Right lobe of liver (tissue), 6 donors: ENCODE results near the gene TRPM7. TPM values are rescaled to one million over a fixed set of nuclear protein-coding genes. Genes with fewer than 3 reads are reported as not detected.
"Not testable (repeated sequence)": the region's sequence is repeated elsewhere in the genome, so short reads cannot be mapped to it uniquely, and the experiment has no call there.

Experiments
- ATAC-seq, 4 donors: fragments of 200-7000 bp; cut with Tn5 transposase; one replicate each; pipeline ENCODE4 v1.9.1; 2020; ENCODE audit warnings: mild to moderate bottlenecking in 4 of 4, moderate library complexity in 4 of 4
- DNase-seq, 3 donors: peaks; one replicate each; pipeline ENCODE4 v3.0.0-alpha.2; 2020
- H3K27ac ChIP-seq, 3 donors: fragments of 200-600 bp; one replicate each; pipeline ENCODE4 v1.8.0; 2022
- H3K27me3 ChIP-seq, 2 donors: fragments of 200-600 bp; one replicate each; pipeline ENCODE4 v1.8.0; 2022
- H3K36me3 ChIP-seq, 4 donors: fragments of 200-600 bp; sonication (generic) in 1 of 4; one replicate each; pipeline versions ENCODE4 v1.5.1 to v1.8.0; 2017 to 2022; ENCODE audit warnings: control low read depth in 1 of 4
- H3K4me1 ChIP-seq, 4 donors: fragments of 200-600 bp; sonication (generic) in 1 of 4; one replicate each; pipeline versions ENCODE4 v1.5.1 to v1.8.0; 2017 to 2022; ENCODE audit warnings: control low read depth in 1 of 4
- H3K4me3 ChIP-seq, 3 donors: fragments of 200-600 bp; one replicate each; pipeline ENCODE4 v1.8.0; 2022
- H3K9me3 ChIP-seq, 4 donors: fragments of 200-600 bp; sonication (generic) in 1 of 4; one replicate each; pipeline versions ENCODE4 v1.5.1 to v1.8.0; 2017 to 2022; ENCODE audit warnings: control low read depth in 1 of 4
- POLR2A ChIP-seq: fragments of 450-650 bp; IDR thresholded peaks from one replicate; pipeline ENCODE4 v1.6.1; 2017; ENCODE audit warnings: antibody characterized with exemption, mild to moderate bottlenecking
- WGBS: methylation state at CpG from one replicate; pipeline ENCODE4 v1.1.6; 2018; ENCODE audit warnings: low coverage, low lambda C conversion rate; ENCODE audit not compliant: insufficient coverage; ENCODE audit errors: missing lambda C conversion rate; 5-methylcytosine and 5-hydroxymethylcytosine counted together
- intact Hi-C, 2 donors: fragments of 100-400 bp; cut with DNase I; formaldehyde crosslinking; loops; one replicate each; pipeline versions ENCODE4 v1.11.2 to v1.14.1; 2022
- total RNA-seq, 6 experiments: library from RNA; depleted of rRNA in 2 of 6; stranded (reverse); fragments of >200 nt in 2 of 6; fragmentation: NEBNext Ultra II Directional in 3 of 6; extraction: Animal tissue kit (Norgen Biotek cat#: 25700) in 3 of 6; gene quantifications; one replicate each; pipeline versions ENCODE4 v1.1.0 to v1.2.4, GENCODE V29; 2016 to 2023
- TF ChIP-seq, protein P1 (sequence below), 4 donors: fragments of 200-600 bp in 3 of 4; fragments of 450-650 bp in 1 of 4; IDR thresholded peaks; one replicate each; pipeline versions ENCODE4 v1.5.1 to v1.8.0; 2016 to 2022; ENCODE audit warnings: antibody characterized with exemption in 4 of 4, mild to moderate bottlenecking in 2 of 4
- donor health status: DM: no; HTN: yes; CAD: no.
- donor health status: DM: no; HTN: no; CAD: no.
- donor health status: DM: no; HTN: no; CAD: no.
- donor health status: DM: no; HTN: yes; CAD: no.
- donor health status: DM: no; HTN: yes; CAD: no.

TRPM7 gene
- total RNA-seq, 6 experiments from 2014 or later = 20.9 to 31.9 (median 24.7) TPM

DNA sequence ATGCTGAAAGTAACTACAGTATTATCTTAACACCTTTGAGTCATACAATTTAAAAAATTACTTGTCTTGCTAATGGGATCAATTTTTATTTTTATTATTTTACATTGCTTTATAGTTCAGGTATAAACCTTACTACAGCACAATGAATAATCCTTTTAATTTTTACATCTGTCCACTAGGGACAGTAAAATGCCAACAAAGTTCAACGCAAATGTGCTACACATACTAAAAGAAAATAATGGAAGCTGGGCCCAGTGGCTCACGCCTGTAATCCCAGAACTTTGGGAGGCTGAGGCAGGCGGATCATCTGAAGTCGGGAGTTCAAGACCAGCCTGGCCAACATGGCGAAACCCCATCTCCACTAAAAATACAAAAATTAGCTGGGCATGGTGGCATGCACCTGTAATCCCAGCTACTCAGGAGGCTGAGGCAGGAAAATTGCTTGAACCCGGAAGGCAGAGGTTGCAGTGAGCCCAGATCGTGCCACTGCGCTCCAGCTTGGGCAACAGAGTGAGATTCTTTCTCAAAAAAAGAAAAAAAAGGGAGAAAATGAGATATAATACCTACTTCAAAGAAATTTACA is 64.1 kb downstream of the TRPM7 start:
- H3K4me1 ChIP-seq, intact Hi-C loops, H3K4me3 ChIP-seq, H3K27me3 ChIP-seq, H3K9me3 ChIP-seq, H3K27ac ChIP-seq, DNase-seq: not testable (repeated sequence)
- TF ChIP-seq, protein P1, sequence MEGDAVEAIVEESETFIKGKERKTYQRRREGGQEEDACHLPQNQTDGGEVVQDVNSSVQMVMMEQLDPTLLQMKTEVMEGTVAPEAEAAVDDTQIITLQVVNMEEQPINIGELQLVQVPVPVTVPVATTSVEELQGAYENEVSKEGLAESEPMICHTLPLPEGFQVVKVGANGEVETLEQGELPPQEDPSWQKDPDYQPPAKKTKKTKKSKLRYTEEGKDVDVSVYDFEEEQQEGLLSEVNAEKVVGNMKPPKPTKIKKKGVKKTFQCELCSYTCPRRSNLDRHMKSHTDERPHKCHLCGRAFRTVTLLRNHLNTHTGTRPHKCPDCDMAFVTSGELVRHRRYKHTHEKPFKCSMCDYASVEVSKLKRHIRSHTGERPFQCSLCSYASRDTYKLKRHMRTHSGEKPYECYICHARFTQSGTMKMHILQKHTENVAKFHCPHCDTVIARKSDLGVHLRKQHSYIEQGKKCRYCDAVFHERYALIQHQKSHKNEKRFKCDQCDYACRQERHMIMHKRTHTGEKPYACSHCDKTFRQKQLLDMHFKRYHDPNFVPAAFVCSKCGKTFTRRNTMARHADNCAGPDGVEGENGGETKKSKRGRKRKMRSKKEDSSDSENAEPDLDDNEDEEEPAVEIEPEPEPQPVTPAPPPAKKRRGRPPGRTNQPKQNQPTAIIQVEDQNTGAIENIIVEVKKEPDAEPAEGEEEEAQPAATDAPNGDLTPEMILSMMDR (IDR thresholded peaks at IDR 0.05) = peak; percentile 16 to 37 (median 30)
- WGBS = 87% methylated on average over 8 of the region's 8 CpGs
- H3K36me3 ChIP-seq = peaks cover 0 to 62% (median 15%) of the 10 kb centered on the region in 4 donors
- peak in 3 of 4 donors; percentile 44 to 52 (median 46) for ATAC-seq

DNA sequence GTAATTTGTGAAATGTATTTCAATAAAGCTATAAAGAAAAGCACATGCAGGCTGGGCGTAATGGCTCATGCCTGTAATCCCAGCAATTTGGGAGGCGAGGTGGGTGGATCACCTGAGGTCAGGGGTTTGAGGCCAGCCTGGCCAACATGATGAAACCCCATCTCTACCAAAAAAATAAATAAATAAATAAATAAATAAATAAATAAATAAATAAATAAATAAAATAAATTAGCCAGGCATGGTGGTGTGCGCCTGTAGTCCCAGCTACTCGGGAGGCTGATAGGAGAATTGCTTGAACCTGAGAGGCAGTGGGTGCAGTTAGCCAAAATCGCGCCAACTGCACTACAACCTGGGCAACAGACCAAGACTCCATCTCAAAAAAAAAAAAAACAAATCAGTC is 69.6 kb downstream of the TRPM7 start:
- 85% methylated on average over 5 of the region's 6 CpGs for WGBS

DNA sequence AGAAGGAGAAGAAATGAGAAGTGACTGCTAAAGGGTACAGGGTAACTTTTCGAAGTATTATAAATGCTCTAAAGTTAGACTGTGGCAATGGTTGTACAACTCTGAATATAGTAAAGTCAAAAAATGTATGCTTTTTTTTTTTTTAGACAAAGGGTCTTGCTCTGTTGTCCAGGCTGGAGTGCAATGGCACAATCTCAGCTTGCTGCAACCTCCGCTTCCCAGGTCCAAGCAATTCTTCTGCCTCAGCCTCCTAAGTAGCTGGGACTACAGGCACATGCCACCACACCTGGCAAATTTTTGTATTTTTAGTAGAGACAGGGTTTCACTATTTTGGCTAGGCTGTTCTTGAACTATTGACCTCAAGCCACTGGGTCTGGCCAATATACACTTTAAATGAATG is 70.0 kb downstream of the TRPM7 start:
- H3K4me1 ChIP-seq, H3K9me3 ChIP-seq, ATAC-seq, H3K27ac ChIP-seq, intact Hi-C loops, DNase-seq, H3K4me3 ChIP-seq, H3K27me3 ChIP-seq: not testable (repeated sequence)
- H3K36me3 ChIP-seq = peaks cover 3 to 59% (median 25%) of the 10 kb centered on the region in 4 donors
- WGBS = 97% methylated on average over 2 of the region's 2 CpGs

More for the DNA sequence above, 69.6 kb downstream of the TRPM7 start:
- H3K4me3 ChIP-seq, intact Hi-C loops, H3K4me1 ChIP-seq, H3K9me3 ChIP-seq, DNase-seq, H3K27ac ChIP-seq, H3K27me3 ChIP-seq, ATAC-seq: not testable (repeated sequence)
- peaks cover 0 to 59% (median 24%) of the 10 kb centered on the region in 4 donors for H3K36me3 ChIP-seq

DNA sequence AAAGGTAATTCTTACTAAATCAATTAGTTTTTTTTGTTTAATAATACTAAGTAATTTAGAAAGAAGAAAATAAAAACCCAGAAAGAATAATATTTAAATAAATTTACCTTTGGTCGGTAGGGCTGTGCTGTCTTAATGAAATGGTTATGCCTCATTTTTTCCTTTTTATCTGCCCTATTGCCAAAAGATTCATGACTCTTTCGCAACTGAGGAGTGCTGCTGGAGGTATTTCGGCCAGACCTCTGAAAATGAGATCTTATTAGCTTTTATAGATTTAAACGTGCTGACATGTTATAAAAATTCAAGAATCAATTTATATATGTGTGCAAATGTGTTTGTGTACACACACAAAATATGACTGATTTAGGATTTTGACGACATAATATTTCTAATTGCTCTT is 73.0 kb downstream of the TRPM7 start:
- intact Hi-C loops = no loop called here
- Histone ChIP-seq H3K9me3 (no peaks in the 10 kb centered on the region), H3K4me3 (no peak overlapping the region), H3K27me3 (no peaks in the 10 kb centered on the region), H3K27ac (no peak overlapping the region), H3K36me3 (peaks cover 12 to 72% (median 31%) of the 10 kb centered on the region in 4 donors), H3K4me1 (no peaks in the 10 kb centered on the region)
- DNase-seq (no peak), ATAC-seq (no peak)
- TF ChIP-seq POLR2A = no peak
- TF ChIP-seq, protein P1 (IDR thresholded peaks at IDR 0.05) = no peak
- 67% methylated on average over 5 of the region's 5 CpGs for WGBS

DNA sequence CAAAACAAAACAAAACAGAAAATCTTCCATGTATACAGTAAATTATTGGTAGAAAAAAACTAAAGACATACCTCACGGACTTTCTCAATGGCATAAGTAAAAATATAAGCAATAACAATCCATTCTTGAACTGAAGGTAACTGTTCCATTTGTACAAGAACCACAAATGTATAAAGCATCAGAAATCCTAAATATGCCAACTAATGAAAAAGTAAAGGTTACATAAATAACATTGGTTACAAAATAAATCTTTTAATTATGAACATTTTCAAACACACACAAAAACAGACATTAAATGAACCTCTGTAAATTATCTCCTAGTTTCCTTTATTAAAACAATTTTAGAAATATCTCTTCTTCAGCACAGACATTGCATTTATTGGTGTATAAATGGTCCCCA is 79.5 kb downstream of the TRPM7 start:
- H3K36me3 ChIP-seq = peaks cover 13 to 80% (median 22%) of the 10 kb centered on the region in 4 donors
- no peaks in the 10 kb centered on the region for H3K27me3 ChIP-seq
- no peak for ATAC-seq

More for the DNA sequence above, 79.5 kb downstream of the TRPM7 start:
- 95% methylated on average over 1 of the region's 1 CpG for WGBS
- Histone ChIP-seq H3K9me3 (no peaks in the 10 kb centered on the region), H3K4me1 (no peaks in the 10 kb centered on the region), H3K27ac (no peak overlapping the region), H3K4me3 (no peak overlapping the region)
- intact Hi-C loops = no loop called here
- DNase-seq = no peak
- TF ChIP-seq, protein P1 (IDR thresholded peaks at IDR 0.05) = no peak
- TF ChIP-seq POLR2A = no peak
